ENCODE data around the gene PARM1.
A peak's percentile ranks its signal among the peaks of the same experiment; 100 is the strongest.
"Not testable (repeated sequence)": the region's sequence is repeated elsewhere in the genome, so short reads cannot be mapped to it uniquely, and the experiment has no call there.

PARM1 gene

DNA sequence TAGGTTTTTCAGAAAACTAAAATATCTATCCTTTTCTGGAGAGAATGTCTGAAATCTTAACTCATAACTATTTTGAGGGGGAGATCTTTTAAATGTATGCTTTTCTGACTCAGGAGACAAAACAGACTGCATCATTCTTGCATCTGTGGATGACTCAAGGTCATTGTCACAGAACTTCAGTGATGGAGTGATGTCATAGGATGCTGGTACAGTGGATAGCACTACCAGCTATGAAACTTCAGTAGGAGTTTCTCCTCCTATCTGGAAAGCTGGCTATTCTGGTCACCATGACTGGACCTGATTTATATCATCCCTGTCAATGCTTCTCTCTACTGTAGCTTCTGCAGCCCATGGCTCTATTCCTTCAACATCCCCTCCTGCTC lies 50.3 kb downstream of the PARM1 start:
- no peak for DNase-seq (ENCODE audit: low spot score)

DNA sequence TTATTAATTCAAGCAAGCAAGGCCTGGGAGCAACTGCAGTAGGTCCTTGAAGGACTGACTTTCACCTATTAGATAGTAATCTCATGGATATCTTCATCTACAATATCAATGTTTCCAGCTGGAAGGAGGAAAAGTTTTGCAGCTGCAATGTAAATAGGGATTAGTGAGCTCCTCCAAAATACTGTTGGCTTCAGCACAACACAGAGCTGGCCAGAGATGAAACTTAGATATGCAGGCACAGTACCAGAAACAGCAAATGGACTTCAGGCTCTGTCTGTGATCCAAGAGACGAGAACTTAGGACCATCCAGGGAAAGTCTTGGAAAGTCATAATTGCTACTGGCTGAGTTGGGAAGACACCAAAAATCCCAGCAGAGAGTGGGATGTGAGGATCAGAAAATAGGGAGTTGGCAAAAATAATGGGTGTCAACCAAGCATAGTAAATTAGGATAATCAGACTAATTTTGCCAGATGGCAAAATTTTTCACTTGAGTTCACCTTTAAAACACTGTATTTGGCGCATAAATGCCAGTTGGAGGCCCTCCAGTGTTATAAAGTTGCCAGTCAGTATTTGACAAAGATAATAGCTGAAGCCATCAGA lies 57.5 kb downstream of the PARM1 start:
- DNase-seq (ENCODE audit: low spot score): no peak

DNA sequence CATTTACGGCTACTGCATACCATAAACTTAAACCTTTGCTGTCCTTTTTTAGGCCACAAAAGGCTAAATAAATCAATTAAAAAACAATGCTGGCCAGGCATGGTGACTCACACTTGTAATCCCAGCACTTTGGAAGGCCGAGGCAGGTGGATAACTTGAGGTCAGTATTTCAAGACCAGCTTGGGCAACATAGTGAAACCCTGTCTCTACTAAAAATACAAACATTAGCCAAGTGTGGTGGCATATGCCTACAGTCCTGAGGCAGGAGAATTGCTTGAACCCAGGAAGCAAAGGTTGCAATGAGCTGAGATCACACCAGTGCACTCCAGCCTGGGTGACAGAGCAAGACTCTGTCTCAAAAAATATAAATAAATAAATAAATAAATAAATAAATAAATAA lies 61.5 kb downstream of the PARM1 start:
- not testable (repeated sequence) for DNase-seq (ENCODE audit: low spot score)

DNA sequence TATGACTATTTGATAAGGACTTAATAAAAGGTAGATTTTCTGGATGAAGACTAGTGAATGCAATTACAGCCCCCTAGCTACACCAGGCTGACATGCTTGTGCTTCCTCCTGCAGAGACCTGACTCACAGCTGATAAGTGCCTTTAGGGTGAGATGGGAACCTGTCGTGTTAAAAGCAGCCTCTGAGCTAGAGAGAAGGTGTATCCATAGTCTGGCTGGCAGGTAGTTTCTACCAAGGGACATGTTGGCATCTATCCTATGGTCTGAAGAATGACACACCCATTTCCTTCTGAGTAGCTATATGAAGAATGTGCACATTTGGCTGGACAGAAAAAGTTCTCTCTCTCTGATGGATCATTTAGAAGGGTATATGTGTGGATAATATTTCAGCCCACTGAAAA lies 64.1 kb downstream of the PARM1 start:
- no peak for DNase-seq (ENCODE audit: low spot score)

DNA sequence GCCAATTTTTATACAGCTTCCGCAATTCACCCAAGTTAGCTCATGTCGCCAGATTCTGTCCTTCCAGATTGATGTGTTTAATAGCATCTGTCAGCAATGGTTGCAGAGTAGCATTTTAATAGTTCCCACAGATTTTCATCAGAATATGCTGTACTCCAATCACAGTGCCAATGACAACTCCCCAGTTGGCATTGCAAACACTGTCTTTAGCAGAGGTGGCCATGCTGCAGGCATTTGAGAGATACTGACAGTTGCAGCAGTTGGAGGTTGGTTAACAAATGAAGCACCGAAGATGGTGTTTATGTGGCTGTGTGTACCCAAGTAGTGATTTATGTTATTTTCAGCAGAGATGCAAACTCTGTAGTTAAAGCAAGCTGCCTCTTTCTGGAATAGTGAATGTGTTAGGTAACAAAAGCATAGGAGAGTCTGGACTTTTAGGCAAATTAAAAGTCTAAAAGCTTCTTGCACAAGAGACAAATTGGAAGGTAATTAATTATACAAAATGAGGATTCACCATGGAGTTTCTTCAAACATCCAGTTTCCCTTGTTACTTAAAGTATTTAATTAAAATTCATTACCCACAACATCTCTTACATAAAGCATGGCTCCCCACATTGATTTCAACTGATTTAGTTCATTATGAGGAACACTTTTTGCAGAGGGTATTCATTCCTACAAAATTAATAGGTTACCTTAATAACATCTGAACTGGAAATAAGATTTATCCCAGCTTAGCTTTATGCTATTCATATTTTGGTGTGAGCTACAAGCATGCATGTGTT lies 65.2 kb downstream of the PARM1 start:
- peak; percentile 66 for DNase-seq (ENCODE audit: low spot score)

DNA sequence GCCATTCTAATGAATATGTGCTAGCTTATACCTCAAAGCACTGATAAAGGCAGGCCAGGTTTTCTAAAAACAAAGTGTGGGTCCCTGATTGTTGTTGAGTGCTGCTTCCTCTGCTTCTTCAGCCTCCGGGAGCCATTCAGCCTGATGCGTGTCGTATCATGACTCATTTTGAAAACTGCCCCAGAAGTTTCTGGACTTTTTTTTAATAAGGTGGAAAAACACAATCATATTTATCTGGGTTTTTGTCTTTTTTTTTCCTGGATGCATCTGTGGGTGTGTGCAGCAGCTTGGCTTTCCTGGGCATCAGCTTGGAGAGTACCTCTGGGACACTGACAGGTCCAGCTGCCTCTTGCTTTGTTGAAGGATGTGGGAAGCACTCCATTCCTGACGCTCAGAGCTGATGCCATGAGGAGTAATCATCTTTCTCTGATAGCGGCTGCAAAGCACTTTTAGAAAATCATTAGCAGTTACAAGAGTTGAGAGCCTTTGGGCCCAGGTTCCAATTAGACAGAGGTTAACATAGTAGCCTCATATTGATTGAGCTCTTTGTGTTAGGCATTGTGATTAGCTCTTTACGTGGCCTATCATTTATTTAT lies 66.9 kb downstream of the PARM1 start:
- DNase-seq (ENCODE audit: low spot score): no peak

DNA sequence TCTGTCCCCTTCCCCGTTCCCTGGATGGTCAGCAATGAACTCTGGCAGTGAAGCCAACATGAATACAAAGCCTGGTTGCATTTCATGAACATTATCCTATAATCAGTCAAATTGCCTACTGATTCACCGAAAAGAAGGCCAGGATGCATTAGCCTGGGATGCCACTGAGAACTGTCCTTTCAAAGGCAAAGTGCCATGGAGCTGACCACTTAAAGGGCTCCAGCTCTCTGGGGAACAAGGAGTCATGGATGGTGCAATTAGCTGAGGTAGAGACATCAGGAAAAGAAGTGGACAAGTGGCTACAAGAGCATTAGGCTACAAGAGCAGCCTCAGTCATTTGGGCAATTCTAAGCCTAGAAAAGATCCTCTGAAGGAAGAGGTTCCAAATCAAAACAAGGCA lies 69.0 kb downstream of the PARM1 start:
- DNase-seq (ENCODE audit: low spot score): no peak

DNA sequence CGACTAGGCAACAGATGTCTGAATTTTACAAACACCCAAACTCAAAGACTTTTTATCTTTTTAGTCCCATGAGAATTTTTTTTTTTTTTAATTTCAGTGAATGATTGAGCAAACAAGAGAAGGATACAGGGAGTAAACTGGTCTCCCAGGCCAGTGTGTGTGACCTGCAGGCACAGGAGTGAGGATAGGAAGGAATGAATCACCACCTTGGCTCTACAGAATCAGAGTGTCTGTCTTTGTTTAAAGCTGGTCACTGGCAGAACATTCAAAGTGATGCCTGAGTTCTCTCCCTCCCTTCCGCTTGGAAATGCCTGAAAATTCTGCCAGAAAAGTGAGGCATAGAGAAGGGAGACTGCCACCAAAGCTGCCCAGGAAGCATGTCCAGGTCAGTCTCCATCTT lies 69.5 kb downstream of the PARM1 start:
- DNase-seq (ENCODE audit: low spot score): no peak

DNA sequence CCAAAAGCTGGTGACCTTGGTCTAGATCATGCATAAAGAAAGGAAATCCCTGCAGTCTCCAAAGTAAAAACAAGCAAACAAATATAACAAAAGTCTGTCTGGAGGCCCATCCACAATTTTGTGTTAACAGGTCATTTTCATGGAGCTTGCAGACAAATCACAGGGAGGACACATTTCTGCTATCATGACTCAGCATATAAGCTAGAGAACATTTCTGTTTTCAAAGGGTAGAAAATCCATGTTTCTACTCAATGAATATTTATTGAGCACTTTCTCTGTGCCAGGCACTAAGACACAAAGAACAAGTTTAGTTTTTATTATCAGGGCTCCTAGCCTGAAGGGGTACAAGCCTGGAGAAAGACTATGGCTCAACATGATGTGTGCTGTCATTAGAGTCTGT lies 71.1 kb downstream of the PARM1 start:
- no peak for DNase-seq (ENCODE audit: low spot score)

DNA sequence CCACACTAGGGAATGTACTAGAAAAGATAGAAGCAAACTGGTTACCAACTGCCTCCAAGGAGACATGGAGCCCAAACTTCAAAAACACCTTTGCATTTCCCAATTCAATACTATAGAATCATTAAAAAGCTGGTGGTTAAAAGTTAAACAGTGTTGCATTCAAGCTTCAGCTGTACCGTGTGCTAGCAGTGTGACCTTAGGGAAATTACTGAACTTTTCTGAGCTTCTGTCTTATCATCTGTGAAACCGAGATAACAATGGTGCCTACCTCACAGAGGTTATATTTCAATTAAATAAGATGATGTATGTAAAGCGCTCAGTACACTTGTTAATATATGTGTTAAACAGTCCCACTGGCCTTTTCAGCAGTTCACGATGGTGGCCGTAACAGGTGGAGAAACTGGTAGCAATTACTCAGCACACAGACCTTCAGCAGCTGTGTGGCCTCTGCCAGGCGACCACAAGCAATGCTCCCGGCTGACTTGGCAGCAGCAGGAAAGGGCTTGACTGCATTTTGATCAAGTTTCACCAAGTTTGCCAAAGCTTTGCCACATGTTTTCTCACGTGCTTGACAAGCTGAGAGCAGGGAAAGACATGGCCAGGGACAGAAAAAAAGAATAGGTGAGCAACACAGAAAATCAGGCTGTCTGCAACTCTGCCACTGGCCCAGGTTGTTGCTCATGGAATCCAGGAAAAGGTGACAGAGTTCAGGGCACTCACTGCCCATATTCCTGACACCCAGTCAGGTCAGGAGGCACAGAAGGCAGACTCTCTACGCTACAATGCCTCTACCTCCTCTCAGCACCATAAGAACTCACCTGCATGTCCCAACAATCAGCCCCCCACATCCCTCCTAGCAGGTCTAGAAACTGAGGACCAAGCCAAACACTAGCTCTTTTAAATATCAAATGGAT lies 72.1 kb downstream of the PARM1 start:
- no peak for DNase-seq (ENCODE audit: low spot score)

DNA sequence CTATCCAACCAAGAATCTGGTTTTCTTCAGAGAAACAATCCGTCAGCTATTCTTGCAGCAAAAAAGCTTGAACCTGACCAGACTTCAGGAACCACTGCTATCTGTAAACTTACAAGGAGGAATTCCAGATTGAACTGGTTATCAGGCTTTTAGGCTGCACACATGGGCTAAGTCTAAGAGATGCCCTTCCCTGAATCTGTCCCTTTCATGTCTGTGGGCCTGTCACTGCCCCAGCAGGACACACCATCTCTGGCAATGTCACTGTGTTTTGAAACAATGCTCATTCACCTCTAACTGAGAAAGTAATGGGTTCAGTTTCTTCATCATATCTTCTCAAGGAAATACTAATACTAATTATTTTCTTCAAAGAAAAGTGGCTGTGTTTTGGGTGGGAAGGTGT lies 72.8 kb downstream of the PARM1 start:
- no peak for DNase-seq (ENCODE audit: low spot score)

DNA sequence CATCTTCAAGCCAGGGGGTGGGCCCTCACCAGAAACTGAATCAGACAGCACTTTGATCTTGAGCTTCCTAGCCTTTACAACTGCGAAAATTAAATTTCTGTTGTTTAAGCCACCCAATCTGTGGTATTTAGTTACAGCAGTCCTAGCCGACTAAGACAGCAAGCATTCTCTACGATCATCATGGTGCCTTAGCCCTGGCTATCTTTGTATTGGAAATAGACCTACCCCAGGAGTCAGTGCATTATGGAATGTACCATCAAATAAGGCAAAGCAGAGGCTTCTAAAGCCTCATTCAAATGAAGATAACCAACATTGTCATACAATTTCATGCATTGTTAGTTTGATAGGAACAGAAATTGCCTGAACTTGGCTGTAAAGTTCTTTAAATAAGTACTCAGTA lies 75.0 kb downstream of the PARM1 start:
- DNase-seq (ENCODE audit: low spot score): no peak

DNA sequence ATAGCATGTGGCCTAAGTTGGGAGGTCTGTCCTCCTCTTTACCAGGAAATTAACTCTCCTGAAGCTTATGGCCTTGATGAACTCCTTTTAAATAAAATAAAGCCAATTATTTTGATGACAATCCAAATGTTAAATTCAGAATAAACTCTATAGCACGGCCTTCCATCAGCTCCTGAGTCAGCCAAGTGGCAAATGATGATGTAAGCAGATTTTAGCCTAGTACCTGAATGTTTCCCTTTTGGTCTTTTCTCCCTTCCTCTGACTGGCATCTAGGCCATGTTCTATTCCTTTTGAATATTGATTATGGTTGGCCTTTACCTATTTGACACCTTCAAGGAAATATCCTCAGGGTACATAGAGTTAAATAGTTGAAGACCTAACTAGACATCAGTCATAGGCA lies 76.2 kb downstream of the PARM1 start:
- no peak for DNase-seq (ENCODE audit: low spot score)

DNA sequence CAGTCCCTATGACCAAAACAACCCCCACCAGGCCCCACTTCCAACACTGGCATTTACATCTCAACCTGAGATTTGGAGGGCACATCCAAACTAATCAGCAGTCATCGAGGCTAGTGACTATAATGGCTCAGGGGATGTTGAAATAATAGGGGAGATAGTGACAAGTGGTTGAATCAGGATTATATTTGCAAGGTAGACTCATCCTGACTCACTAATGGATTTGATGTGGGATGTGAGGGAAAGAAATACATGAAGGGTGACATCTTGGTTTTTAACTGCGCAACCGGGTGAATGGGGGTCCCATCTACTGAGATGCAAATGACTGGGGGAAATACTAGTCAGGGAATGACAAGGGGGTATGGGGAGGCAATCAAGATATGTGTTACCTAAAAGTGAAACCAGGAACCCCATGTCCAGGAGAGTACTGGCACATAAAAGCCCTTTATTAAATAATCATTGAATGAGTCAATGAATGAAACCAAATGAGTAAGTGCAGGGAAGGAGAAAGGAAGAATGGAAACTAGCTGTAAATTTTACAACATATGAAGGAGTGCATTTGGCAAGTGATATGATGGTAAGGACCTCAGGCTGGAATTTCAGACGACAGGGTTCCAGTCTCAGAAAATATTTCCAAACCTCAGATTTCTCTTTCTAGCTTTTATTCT lies 78.3 kb downstream of the PARM1 start:
- DNase-seq (ENCODE audit: low spot score): no peak

DNA sequence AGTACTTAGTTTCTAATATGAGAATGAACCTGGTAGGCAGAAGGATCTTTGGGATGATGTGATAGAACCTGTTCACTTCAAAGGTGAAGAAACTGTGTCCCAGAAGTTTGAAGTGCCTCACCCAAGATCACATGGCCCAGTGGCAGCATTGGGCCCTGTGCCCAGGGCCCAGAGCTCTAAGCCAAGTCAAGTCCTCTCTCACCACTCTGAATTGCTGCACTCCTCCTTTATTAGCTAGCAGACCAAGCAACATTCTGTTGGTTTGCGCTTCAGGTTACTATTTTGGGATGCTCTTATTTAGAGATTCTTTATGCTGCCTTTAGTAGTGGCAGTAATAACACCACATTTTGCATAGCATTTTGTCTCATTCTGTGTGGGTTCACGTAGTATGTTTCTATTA lies 82.7 kb downstream of the PARM1 start:
- DNase-seq (ENCODE audit: low spot score): no peak

DNA sequence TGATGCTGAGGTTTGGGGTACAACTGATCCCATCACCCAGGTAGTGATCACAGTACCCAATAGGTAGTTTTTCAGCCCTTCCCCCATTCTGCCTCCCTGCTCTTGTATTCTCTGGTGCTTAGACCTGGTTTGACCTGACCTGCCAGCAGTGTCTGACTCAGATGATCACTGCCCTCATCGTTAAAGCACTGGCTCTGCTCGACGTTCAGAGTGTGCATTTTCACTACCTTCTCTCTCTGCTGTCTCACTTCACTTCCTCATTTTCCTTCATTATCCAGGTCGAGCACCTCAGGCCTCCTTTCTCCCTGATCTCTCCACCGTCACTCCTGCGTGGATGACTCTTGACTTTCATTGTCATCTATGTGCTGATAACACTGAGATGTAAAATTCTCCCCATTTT lies 83.6 kb downstream of the PARM1 start:
- no peak for DNase-seq (ENCODE audit: low spot score)

DNA sequence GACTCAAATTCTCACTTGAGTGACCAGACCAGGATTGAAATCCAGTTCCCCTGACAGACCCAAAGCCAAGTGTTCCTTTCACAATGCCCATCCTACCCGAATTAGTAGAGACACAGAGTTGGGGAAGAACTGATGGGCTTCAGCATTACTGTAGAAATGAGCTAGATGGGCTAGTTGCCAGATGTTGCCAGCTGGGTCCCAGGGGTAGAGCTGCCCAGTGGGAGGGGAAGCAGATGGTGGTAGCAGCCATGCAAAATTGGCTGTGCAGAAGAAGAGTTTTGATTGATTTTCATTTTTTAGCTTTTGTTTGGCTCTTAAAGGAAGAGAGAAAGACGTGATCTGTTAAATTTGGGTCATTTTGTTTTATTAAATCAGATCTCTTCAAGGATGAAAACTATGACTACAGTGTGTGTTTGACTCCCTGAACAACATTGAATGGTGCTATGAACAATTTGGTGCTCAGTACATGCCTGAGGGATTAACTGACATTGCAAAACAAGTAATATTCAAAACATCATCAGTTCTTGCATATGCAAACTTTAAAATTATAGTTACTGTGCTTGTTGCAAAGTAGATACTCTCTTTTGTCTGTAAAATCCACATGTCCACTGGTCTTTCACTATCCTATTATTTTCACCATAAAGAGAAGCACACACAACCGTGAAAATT lies 86.0 kb downstream of the PARM1 start:
- no peak for DNase-seq (ENCODE audit: low spot score)

DNA sequence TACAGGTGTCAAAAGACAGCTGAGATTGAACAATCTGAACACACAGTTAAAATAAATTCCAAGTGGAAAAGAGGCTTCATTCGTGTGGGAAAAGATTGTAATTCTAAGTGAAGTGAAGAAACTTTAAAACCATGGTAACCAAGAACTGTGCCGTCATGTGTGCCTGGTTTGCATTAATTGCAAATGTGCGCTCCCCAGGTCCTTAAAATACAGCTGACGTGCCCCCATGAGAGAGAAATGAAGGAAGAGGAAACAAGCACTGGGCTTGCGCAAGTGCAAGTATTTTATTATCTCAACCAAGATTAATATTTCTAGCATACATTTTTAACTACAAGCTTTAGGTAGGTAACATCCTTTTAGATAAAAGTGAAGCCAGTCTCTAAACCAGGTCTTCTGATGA lies 92.5 kb downstream of the PARM1 start:
- no peak for DNase-seq (ENCODE audit: low spot score)

DNA sequence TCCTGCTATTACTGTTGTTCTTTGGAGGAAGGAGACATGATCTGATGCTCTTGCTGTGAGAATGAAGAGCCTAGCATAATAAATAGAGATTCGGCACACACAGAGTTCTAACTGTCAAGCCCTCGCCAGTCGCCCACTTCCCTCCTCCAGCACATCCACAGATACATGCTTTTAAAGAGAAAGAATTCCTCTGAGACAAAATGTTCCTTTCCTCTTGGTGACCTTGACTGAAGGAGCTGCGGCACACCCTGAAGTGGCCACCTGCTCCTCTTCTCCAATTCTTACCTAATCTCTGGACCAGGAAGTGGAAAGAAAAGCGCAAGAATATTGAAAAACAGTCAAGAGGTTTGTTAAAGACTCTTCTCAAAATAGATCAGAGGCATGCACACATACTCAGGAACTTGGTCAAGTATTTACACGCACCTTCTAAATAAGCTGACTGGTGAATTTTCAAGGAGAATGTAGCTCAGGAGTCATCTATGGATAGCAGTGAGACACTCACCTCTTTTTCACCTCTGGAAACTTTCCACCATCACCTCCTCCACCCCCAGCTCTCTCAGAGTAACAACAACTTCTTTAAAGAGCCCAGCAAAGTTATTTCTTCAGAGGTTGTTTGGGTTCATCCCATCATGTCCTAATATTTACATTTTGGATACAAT lies 95.4 kb downstream of the PARM1 start:
- no peak for DNase-seq (ENCODE audit: low spot score)

DNA sequence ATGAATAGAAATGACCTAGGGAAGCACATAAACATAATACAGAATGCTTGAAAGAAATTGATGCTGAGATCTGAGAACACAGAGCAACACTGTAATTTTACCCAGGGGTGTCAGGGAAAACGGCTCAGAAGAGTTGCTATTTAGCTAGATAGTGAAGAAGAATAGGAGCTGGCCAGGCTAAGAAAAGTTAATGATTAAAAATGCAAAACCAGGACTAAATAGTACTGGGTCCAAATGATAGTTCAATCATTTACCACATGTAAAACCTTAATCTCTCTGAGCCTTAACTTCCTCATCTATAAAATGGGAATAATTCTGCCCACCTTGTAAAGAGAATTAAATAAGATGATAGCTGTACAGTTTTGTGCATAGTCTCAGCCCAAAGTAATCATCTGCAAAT lies 97.1 kb downstream of the PARM1 start:
- DNase-seq (ENCODE audit: low spot score): no peak

DNA sequence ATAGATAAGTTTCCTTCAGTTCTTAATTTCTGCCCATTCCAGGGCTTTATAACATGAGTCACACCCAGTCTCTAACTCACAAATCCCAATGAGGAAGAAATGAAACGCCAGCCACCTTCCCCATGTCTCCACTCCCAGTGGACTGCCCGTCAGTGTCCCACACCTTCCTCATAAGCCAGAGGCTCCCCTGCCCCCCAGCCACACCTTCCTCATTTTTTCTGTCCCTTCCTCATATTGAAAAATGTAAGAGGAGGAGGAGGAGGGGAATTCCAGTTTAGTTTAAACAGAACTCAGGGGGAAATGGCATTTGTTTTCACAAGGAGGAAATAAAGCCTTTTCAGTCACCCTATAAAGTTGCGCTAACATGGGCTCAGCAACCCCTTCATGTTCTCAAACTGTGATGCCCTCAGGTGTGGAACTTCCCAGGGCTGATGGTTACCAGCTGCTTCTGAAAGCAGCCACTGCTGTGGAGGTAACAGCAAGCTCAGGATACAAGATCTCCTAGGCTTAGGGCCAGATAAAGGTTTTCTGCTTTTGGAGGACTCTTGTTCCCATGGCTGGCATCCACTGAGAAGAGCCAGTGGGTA lies 97.8 kb downstream of the PARM1 start:
- no peak for DNase-seq (ENCODE audit: low spot score)
